HG03066 (cell line): ENCODE measurements around the gene WDR75.

ENCODE experiments used
- ATAC-seq: cut with Tn5 transposase; IDR thresholded peaks from one replicate; pipeline ENCODE4 v1.9.1; 2021; ENCODE audit warnings: low read depth; ENCODE audit not compliant: unreplicated experiment

The WDR75 gene

GRCh38 chr2:189488008-189488310 is 46.7 kb downstream of the WDR75 start:
- no peak for ATAC-seq

- ATAC-seq: no peak
Observed at GRCh38 chr2:189492451-189492850, 51.2 kb downstream of the WDR75 start.

- ATAC-seq: no peak
Observed at GRCh38 chr2:189498205-189498604, 56.9 kb downstream of the WDR75 start.

- ATAC-seq: no peak
Observed at GRCh38 chr2:189499137-189499536, 57.9 kb downstream of the WDR75 start.

- ATAC-seq: no peak
Observed at GRCh38 chr2:189500456-189501160, 59.3 kb downstream of the WDR75 start.

- ATAC-seq: no peak
Observed at GRCh38 chr2:189501487-189501886, 60.2 kb downstream of the WDR75 start.

GRCh38 chr2:189502714-189503113 is 61.4 kb downstream of the WDR75 start:
- no peak for ATAC-seq

- ATAC-seq: no peak
Observed at GRCh38 chr2:189504238-189504637, 63.0 kb downstream of the WDR75 start.

GRCh38 chr2:189505492-189505891 is 64.2 kb downstream of the WDR75 start:
- no peak for ATAC-seq

GRCh38 chr2:189506514-189506976 is 65.3 kb downstream of the WDR75 start:
- ATAC-seq: no peak

- no peak for ATAC-seq
Observed at GRCh38 chr2:189511210-189511959, 70.1 kb downstream of the WDR75 start.

- ATAC-seq: no peak
Observed at GRCh38 chr2:189511960-189512319, 70.7 kb downstream of the WDR75 start.

GRCh38 chr2:189512879-189513278 is 71.6 kb downstream of the WDR75 start:
- ATAC-seq: no peak

- no peak for ATAC-seq
Observed at GRCh38 chr2:189514104-189514503, 72.8 kb downstream of the WDR75 start.

GRCh38 chr2:189515264-189515663 is 74.0 kb downstream of the WDR75 start:
- no peak for ATAC-seq

- no peak for ATAC-seq
Observed at GRCh38 chr2:189516546-189516945, 75.3 kb downstream of the WDR75 start.

- ATAC-seq: no peak
Observed at GRCh38 chr2:189517847-189518535, 76.7 kb downstream of the WDR75 start.

- no peak for ATAC-seq
Observed at GRCh38 chr2:189519631-189520387, 78.5 kb downstream of the WDR75 start.

GRCh38 chr2:189521699-189522434 is 80.6 kb downstream of the WDR75 start:
- no peak for ATAC-seq

GRCh38 chr2:189522435-189523151 is 81.3 kb downstream of the WDR75 start:
- ATAC-seq: no peak
